CD14-positive monocyte (primary cell): ENCODE measurements around the gene SSBP3. TPM values are rescaled to one million over a fixed set of nuclear protein-coding genes. Genes with fewer than 3 reads are reported as not detected.

Source experiments
- DNase-seq, 3 donors: peaks; one replicate each; pipeline ENCODE4 v3.0.0-alpha.2; 2011 to 2022
- H2AFZ ChIP-seq: 2 replicates; pipeline ENCODE4 v1.6.0; 2012; ENCODE audit warnings: mild to moderate bottlenecking, low read depth, low read length, inconsistent platforms; ENCODE audit not compliant: insufficient read depth, poor library complexity, severe bottlenecking
- H3K27ac ChIP-seq, 2 donors: 1 replicate in 1 of 2; 2 replicates in 1 of 2; pipeline ENCODE4 v1.5.1; 2012 to 2013; ENCODE audit warnings: low read length in 2 of 2, control low read depth in 1 of 2, inconsistent platforms in 1 of 2, low read depth in 1 of 2, mild to moderate bottlenecking in 1 of 2
- H3K27me3 ChIP-seq, 2 donors: one replicate each; pipeline versions ENCODE4 v1.6.0 to v1.6.1; 2011 to 2013; ENCODE audit warnings: low read length in 2 of 2; ENCODE audit not compliant: control insufficient read depth in 2 of 2, insufficient read depth in 2 of 2
- H3K36me3 ChIP-seq, 2 donors: replicated peaks in 1 of 2; 1 replicate in 1 of 2; 2 replicates in 1 of 2; pipeline versions ENCODE4 v1.5.1 to v1.6.1; 2012 to 2013; ENCODE audit warnings: low read length in 2 of 2, control low read depth in 1 of 2, inconsistent platforms in 1 of 2, mild to moderate bottlenecking in 1 of 2; ENCODE audit not compliant: insufficient read depth in 2 of 2, control insufficient read depth in 1 of 2
- H3K4me1 ChIP-seq, 2 donors: 1 replicate in 1 of 2; 2 replicates in 1 of 2; pipeline versions ENCODE4 v1.5.1 to v1.6.1; 2012 to 2013; ENCODE audit warnings: low read length in 2 of 2, control low read depth in 1 of 2, inconsistent platforms in 1 of 2, mild to moderate bottlenecking in 1 of 2, moderate library complexity in 1 of 2; ENCODE audit not compliant: insufficient read depth in 2 of 2, control insufficient read depth in 1 of 2
- H3K4me2 ChIP-seq: replicated peaks from 2 replicates; pipeline ENCODE3; 2012; ENCODE audit warnings: low read length, moderate library complexity, mild to moderate bottlenecking; ENCODE audit not compliant: poor library complexity, severe bottlenecking; ENCODE audit errors: extremely low read depth
- H3K4me3 ChIP-seq, 3 experiments: fragments of 200-600 bp in 1 of 3; sonication (generic) in 1 of 3; replicated peaks in 1 of 3; 1 replicate in 2 of 3; 2 replicates in 1 of 3; pipeline ENCODE4 v1.5.1; 2011 to 2013; ENCODE audit warnings: low read length in 3 of 3, mild to moderate bottlenecking in 3 of 3, control low read depth in 2 of 3, low read depth in 2 of 3, inconsistent platforms in 1 of 3, moderate library complexity in 1 of 3
- H3K79me2 ChIP-seq: 2 replicates; pipeline ENCODE4 v1.6.0; 2012; ENCODE audit warnings: mild to moderate bottlenecking, control low read depth, inconsistent platforms, low read length, moderate library complexity; ENCODE audit not compliant: insufficient read depth
- H3K9ac ChIP-seq: 2 replicates; pipeline ENCODE4 v1.6.0; 2017; ENCODE audit warnings: low read length, mild to moderate bottlenecking; ENCODE audit not compliant: insufficient read depth, poor library complexity, severe bottlenecking
- H3K9me3 ChIP-seq, 2 donors: replicated peaks in 1 of 2; 1 replicate in 1 of 2; 2 replicates in 1 of 2; pipeline versions ENCODE4 v1.5.1 to v1.6.1; 2012 to 2013; ENCODE audit warnings: low read length in 2 of 2, control low read depth in 1 of 2; ENCODE audit not compliant: control insufficient read depth in 1 of 2, insufficient read depth in 1 of 2
- H4K20me1 ChIP-seq: 2 replicates; pipeline ENCODE4 v1.6.0; 2012; ENCODE audit warnings: mild to moderate bottlenecking, low read length, control low read depth, moderate library complexity; ENCODE audit not compliant: insufficient read depth
- H3K27ac Mint-ChIP-seq, 7 donors: one replicate each; pipeline ENCODE4 v1.8.0; 2020; ENCODE audit warnings: mild to moderate bottlenecking in 7 of 7, mixed read lengths in 7 of 7, moderate library complexity in 6 of 7, inconsistent platforms in 2 of 7
- H3K27me3 Mint-ChIP-seq, 3 donors: one replicate each; pipeline ENCODE4 v1.8.0; 2021 to 2022; ENCODE audit warnings: low read depth in 3 of 3, mild to moderate bottlenecking in 3 of 3, mixed read lengths in 3 of 3, moderate library complexity in 3 of 3, inconsistent platforms in 1 of 3
- H3K36me3 Mint-ChIP-seq, 2 donors: one replicate each; pipeline ENCODE4 v1.8.0; 2020; ENCODE audit warnings: mixed read lengths in 2 of 2, inconsistent platforms in 1 of 2, mild to moderate bottlenecking in 1 of 2
- H3K4me1 Mint-ChIP-seq: one replicate; pipeline ENCODE4 v1.8.0; 2020; ENCODE audit warnings: mild to moderate bottlenecking, mixed read lengths
- H3K4me3 Mint-ChIP-seq, 2 donors: one replicate each; pipeline ENCODE4 v1.8.0; 2020; ENCODE audit warnings: mild to moderate bottlenecking in 2 of 2, mixed read lengths in 2 of 2, moderate library complexity in 1 of 2
- H3K9me3 Mint-ChIP-seq, 7 donors: one replicate each; pipeline ENCODE4 v1.8.0; 2020 to 2022; ENCODE audit warnings: mixed read lengths in 7 of 7, mild to moderate bottlenecking in 6 of 7, moderate library complexity in 6 of 7, inconsistent platforms in 2 of 7
- WGBS: methylation state at CpG from one replicate; pipeline ENCODE4 v1.1.5; 2013; ENCODE audit warnings: missing lambda C conversion rate; ENCODE audit not compliant: insufficient coverage; 5-methylcytosine and 5-hydroxymethylcytosine counted together
- intact Hi-C, 2 donors: fragments of 100-400 bp; cut with micrococcal nuclease; formaldehyde crosslinking; loops; one replicate each; pipeline versions ENCODE4 v1.15.0 to v1.15.1; 2023
- polyA plus RNA-seq, 3 donors: library from polyadenylated mRNA; depleted of rRNA in 1 of 3; unstranded in 2 of 3; stranded (reverse) in 1 of 3; fragments of 300-500 nt in 2 of 3; fragments of >200 nt in 1 of 3; fragmentation: Illumina TruSeq in 2 of 3; gene quantifications; 1 replicate in 2 of 3; 2 replicates in 1 of 3; pipeline ENCODE4 v1.2.3, GENCODE V29; 2012 to 2021
- TF ChIP-seq, protein P1 (sequence below): fragments of 200-600 bp; IDR thresholded peaks from one replicate; pipeline ENCODE4 v1.8.0; 2022; ENCODE audit warnings: antibody characterized with exemption, mild to moderate bottlenecking

The SSBP3 gene
- polyA plus RNA-seq, 3 donors: 4.1 to 30.7 (median 4.3) TPM

DNA sequence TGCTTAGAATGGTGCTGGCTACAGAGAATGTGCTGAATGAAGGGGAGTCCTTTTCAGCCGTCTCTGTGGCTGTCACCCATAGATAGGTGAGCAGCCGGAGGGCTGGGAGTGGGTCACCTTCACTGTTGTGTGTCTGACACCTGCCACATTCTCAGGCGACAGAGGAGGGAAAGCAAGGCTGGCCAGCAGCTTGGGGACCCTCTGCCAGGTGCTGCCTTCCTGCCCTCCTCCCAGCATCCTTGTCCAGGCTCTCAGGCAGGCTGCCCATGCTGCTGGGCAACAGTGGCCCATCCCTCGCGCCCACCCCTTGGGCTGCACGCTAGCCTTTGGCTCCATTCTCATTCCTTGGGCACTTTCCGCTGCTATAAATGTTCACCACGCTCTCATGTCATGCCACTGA is 228.5 kb downstream of the SSBP3 start:
- no peaks in the 10 kb centered on the region for H3K79me2 ChIP-seq
- H3K4me3 Mint-ChIP-seq: no peak overlapping the region
- H3K4me2 ChIP-seq: no peak overlapping the region
- H3K27ac Mint-ChIP-seq: no peak overlapping the region
- H3K4me3 ChIP-seq: no peak overlapping the region
- H3K36me3 Mint-ChIP-seq: peaks cover 14 to 25% of the 10 kb centered on the region in 2 donors
- H3K27me3 Mint-ChIP-seq: peaks cover 0 to 3% (median 0%) of the 10 kb centered on the region in 3 donors
- H2AFZ ChIP-seq: no peak overlapping the region
- WGBS: 96% methylated on average over 7 of the region's 8 CpGs
- no peaks in the 10 kb centered on the region for H4K20me1 ChIP-seq
- H3K27ac ChIP-seq: no peak overlapping the region
- no peaks in the 10 kb centered on the region for H3K9me3 Mint-ChIP-seq
- intact Hi-C loops: no loop called here
- DNase-seq: no peak
- H3K9me3 ChIP-seq: no peaks in the 10 kb centered on the region
- no peaks in the 10 kb centered on the region for H3K4me1 ChIP-seq
- TF ChIP-seq, protein P1, sequence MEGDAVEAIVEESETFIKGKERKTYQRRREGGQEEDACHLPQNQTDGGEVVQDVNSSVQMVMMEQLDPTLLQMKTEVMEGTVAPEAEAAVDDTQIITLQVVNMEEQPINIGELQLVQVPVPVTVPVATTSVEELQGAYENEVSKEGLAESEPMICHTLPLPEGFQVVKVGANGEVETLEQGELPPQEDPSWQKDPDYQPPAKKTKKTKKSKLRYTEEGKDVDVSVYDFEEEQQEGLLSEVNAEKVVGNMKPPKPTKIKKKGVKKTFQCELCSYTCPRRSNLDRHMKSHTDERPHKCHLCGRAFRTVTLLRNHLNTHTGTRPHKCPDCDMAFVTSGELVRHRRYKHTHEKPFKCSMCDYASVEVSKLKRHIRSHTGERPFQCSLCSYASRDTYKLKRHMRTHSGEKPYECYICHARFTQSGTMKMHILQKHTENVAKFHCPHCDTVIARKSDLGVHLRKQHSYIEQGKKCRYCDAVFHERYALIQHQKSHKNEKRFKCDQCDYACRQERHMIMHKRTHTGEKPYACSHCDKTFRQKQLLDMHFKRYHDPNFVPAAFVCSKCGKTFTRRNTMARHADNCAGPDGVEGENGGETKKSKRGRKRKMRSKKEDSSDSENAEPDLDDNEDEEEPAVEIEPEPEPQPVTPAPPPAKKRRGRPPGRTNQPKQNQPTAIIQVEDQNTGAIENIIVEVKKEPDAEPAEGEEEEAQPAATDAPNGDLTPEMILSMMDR: no peak
- peaks cover 3% of the 10 kb centered on the region for H3K4me1 Mint-ChIP-seq
- no peaks in the 10 kb centered on the region for H3K27me3 ChIP-seq
- H3K36me3 ChIP-seq: peaks cover 16 to 17% of the 10 kb centered on the region in 2 donors
- no peak overlapping the region for H3K9ac ChIP-seq

DNA sequence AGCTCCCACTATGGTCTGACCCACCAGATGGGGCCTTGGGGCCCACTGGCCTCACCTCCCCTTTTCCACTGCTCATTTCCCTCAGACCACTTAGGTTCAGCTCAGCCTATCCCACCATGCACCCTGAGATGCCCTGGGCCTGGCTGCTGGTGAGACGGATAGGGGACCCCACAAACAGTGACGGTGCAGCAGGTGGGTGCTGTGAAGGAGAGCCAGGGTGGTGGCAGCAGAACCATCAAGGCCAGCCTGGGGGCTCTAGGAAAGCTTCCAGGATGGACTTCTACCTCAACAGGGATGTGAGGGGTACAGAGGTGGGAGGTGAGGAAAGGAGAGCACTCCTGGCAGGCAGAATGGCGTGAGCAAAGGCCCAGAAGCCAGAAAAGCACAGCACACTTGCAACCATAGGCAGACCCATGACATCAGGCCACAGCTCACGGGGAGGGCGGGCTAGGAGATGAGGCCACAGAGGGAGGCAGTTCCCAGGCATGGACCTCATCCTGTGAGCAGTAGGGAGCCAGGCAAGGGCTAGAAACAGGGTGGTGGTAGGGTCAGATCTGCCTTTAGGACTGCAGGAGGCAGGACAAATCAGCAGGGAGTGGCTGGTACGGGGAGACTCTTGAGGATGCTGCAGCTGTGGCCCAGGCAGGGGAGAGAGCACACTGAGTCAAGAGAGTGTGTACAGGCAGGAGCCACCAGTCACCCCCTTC is 229.4 kb downstream of the SSBP3 start:
- no peaks in the 10 kb centered on the region for H3K9me3 ChIP-seq
- Mint-ChIP-seq H3K36me3 (peaks cover 14 to 25% of the 10 kb centered on the region in 2 donors), H3K9me3 (no peaks in the 10 kb centered on the region), H3K27ac (peak overlapping the region in 2 of 7 donors; percentile 28 to 60), H3K4me1 (peaks cover 5% of the 10 kb centered on the region), H3K4me3 (no peak overlapping the region), H3K27me3 (peaks cover 0 to 2% (median 0%) of the 10 kb centered on the region in 3 donors)
- H3K27me3 ChIP-seq: no peaks in the 10 kb centered on the region
- DNase-seq: no peak
- H4K20me1 ChIP-seq: no peaks in the 10 kb centered on the region
- TF ChIP-seq, protein P1: no peak
- WGBS: 100% methylated on average over 4 of the region's 6 CpGs
- no peak overlapping the region for H2AFZ ChIP-seq
- no peak overlapping the region for H3K4me2 ChIP-seq
- no peaks in the 10 kb centered on the region for H3K4me1 ChIP-seq
- H3K79me2 ChIP-seq: no peaks in the 10 kb centered on the region
- intact Hi-C loops: no loop called here
- no peak overlapping the region for H3K27ac ChIP-seq
- no peak overlapping the region for H3K4me3 ChIP-seq
- H3K36me3 ChIP-seq: peaks cover 16 to 17% of the 10 kb centered on the region in 2 donors
- no peak overlapping the region for H3K9ac ChIP-seq

Other genes with a start within 250 kb of the SSBP3 start
- gene CYB5RL, start 206.4 kb downstream of the SSBP3 start, polyA plus RNA-seq: 1 to 10 TPM in 2 of 3 donors, under 1 TPM in 1; 0.76 to 3.9 (median 1.5) TPM
- gene MRPL37, start 206.2 kb downstream of the SSBP3 start, polyA plus RNA-seq: 10 to 100 TPM in 2 of 3 donors, 1 to 10 TPM in 1; 7.5 to 47.8 (median 42.5) TPM
- 1 to 10 TPM in 1 of 3 donors, under 1 TPM in 2; 0.18 to 2.1 (median 0.79) TPM for gene ACOT11, start 141.8 kb upstream of the SSBP3 start, polyA plus RNA-seq
- gene FAM151A, start 217.1 kb upstream of the SSBP3 start, polyA plus RNA-seq: not detected
- 1 to 10 TPM in 1 of 3 donors, not detected in 2; 1.1 TPM for gene MROH7, start 235.4 kb upstream of the SSBP3 start, polyA plus RNA-seq